GM12892 (cell line): ENCODE data around the gene MDFIC2. TPM values are rescaled to one million over a fixed set of nuclear protein-coding genes. Genes with fewer than 3 reads are reported as not detected.
"Not testable (repeated sequence)": the region's sequence is repeated elsewhere in the genome, so short reads cannot be mapped to it uniquely, and the experiment has no call there.

Source experiments
- DNase-seq: peaks from one replicate; pipeline ENCODE4 v3.0.0; 2011; ENCODE audit not compliant: insufficient read length
- FAIRE-seq: peaks from 2 replicates; lab custom pipeline; 2011; peaks lifted over from hg19 to GRCh38; lab: Jason Lieb, UNC
- POLR2A ChIP-seq: IDR thresholded peaks from 2 replicates; pipeline ENCODE4 v1.6.1; 2011; ENCODE audit warnings: low read depth, low read length, control low read depth
- POLR2AphosphoS5 ChIP-seq: IDR thresholded peaks from 2 replicates; pipeline ENCODE4 v1.6.1; 2011; ENCODE audit warnings: low read depth, low read length, control low read depth
- TAF1 ChIP-seq: IDR thresholded peaks from 2 replicates; pipeline ENCODE4 v1.6.1; 2011; ENCODE audit warnings: low read depth, mild to moderate bottlenecking, control low read depth, low read length, borderline replicate concordance
- polyA plus RNA-seq: library from polyadenylated mRNA; unstranded; fragments of >200 nt; gene quantifications from one replicate; pipeline ENCODE4 v1.2.1, GENCODE V29; 2012; ENCODE audit warnings: missing spikeins, inconsistent platforms; ENCODE audit not compliant: missing spikeins

MDFIC2 gene
- not detected for polyA plus RNA-seq

DNA sequence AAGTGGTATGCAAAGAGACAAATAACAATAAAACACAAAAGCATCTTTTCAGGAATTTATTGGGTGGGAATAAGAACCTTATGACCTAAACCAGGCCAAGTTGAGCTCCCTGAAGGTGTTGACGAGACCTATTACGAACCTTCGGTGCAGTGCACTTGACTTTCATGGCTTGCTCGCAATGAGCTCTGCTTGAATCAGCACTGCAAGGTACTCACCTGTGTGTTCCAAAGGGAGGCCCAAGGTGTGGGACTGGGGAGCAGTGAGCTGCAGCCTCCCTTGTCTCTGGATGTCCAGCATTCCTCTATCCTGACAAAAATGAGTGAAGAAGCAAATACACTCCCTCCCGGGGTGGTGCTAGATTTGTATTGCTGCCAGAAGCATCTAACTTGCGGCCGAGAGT lies at the start of gene MDFIC2:
Gene MDFIC2 (minus strand): TSS at position 303 of the 400 bp plus-strand sequence. CDS start 665 bp downstream, outside the sequence.
- no peak for TF ChIP-seq POLR2A
- DNase-seq (no peak), FAIRE-seq (no peak)

DNA sequence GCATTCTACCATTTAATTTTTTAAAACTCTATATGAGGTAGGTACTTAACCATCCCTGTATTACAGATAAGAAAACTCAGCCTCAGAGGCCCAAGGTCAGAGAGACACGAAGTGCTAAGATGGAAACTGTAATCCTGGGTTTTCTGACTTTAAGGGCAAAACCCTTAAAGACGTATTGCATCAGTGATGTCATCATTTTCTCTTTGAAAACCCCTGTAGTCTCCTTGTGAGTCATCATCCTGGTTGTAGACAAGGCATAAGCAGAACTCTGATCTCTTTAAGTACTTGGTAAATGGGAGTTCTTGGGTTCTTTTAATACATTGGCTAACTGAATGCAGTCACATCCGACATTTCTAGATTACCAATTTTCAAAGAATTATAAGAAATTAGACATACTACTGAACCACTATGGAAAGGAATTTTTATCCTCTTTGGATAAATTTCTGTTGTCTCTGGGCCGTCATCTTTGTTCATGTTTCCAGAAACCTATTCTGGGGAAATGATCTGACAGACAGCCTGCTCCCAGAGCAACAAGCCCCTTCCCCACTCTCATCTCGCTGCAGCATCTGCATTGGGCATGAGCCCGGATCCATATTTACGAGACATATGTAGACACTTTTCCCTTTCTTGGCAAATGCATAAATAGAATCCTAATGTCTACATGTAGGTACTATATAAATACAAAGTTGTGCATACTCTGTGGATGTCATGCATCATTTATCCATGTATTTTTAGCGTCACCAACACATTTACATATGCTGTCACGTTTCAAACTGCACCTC lies 48.7 kb upstream of the MDFIC2 start:
- TF ChIP-seq POLR2A, result no peak
- no peak for TF ChIP-seq POLR2AphosphoS5
- TF ChIP-seq TAF1, result no peak
- FAIRE-seq (peak; percentile 85), DNase-seq (no peak)

- no peak for DNase-seq
- FAIRE-seq, result no peak
- no peak for TF ChIP-seq TAF1
These were observed 47.3 kb upstream of the MDFIC2 start for GRCh38 chr3:70359711-70360110.

DNA sequence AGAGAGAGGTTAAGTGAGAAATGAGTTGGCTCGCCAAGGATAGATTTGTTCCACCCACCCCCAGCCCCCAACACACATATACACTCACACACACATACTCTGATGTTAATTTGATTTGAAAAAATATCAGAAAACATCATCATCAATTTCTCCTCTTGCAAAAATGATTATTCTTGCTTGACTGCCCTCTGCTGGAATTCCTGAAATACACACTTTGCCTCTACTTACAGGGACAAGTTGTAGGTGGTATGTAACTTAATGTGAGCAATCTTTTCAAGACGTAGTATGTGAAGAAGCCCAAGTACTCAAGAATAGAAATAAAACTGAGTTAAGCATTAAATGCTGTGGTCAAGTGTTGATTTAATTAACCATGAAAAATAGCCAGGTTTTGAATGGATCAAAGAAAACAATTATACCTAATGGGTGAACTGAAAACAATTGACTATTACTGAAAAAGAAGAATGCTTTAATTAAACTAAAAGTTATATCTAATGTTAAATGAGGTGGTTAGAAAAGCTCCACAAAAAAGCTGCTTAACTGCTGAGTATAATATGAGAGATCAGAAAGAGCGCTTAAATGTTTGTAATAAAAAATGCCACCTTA lies 46.6 kb upstream of the MDFIC2 start:
- TF ChIP-seq POLR2AphosphoS5 (no peak), POLR2A (no peak), TAF1 (no peak)
- DNase-seq, result no peak
- no peak for FAIRE-seq

GRCh38 chr3:70352215-70352614 lies 39.8 kb upstream of the MDFIC2 start:
- DNase-seq (no peak), FAIRE-seq (no peak)
- TF ChIP-seq POLR2AphosphoS5, result no peak

GRCh38 chr3:70342149-70342548 lies 29.7 kb upstream of the MDFIC2 start:
- FAIRE-seq, result no peak
- TF ChIP-seq TAF1, result no peak
- TF ChIP-seq POLR2AphosphoS5, result no peak
- TF ChIP-seq POLR2A, result no peak
- no peak for DNase-seq

DNA sequence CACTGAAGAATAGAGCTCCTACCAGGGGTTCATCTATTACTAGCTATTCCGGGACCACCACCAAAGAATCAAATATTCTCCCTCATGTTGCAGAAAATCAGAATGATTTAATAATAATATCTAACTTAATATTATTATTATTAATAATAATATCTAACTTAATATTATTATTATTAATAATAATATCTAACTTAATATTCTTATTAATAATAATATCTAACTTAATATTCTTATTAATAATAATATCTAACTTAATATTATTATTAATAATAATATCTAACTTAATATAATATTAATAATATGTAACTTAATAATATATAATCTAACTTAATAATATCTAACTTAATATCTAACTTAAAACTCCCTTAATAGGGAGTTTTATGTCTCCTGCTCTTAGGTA lies 24.4 kb upstream of the MDFIC2 start:
- not testable (repeated sequence) for DNase-seq, FAIRE-seq

DNA sequence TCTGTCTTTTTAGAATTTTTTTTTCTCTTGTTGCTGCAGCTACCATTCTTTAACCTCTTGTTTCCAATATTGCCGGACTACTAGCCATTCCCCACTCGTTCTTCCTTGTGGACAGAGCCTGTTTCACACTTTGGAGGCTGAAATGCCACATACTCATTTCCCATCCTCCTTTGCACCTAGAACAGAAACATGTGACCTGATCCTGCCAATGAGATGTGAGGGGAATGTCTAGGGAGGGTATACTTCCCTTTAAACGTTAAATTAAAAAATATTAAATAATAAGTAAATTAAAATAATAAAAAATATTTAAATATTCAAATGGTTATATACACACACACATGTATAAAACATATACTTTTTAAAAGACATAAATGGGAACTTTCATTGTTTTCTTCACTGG lies 20.6 kb upstream of the MDFIC2 start:
- DNase-seq (no peak), FAIRE-seq (no peak)
- TF ChIP-seq POLR2AphosphoS5, result no peak
- TF ChIP-seq POLR2A, result no peak
- TF ChIP-seq TAF1, result no peak

DNA sequence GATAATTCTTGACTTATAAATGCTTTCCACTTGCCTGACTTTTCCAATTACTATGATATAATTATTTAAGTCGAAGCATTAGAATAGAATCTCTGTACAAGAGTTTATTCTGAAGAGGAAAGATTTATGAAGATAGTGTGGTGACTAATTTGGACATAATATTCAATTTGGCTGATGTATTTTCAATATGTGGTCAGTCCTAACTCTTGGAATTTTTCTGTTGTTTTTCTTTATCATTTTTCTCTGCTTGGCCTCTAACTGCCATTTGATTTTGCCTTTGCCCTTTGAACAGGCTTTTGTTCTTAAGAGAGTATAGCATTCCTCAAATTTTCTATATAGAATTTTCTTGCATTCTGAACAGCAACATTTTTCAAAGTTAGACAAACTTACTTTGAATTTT lies 2.6 kb upstream of the MDFIC2 start:
- TF ChIP-seq POLR2A, result no peak
- no peak for TF ChIP-seq POLR2AphosphoS5
- TF ChIP-seq TAF1, result no peak
- FAIRE-seq, result no peak

GRCh38 chr3:70310809-70311208 lies 1.6 kb downstream of the MDFIC2 start:
- no peak for FAIRE-seq
- TF ChIP-seq POLR2AphosphoS5 (no peak), TAF1 (no peak), POLR2A (no peak)
- no peak for DNase-seq

More for the DNA sequence above, 2.6 kb upstream of the MDFIC2 start:
- DNase-seq, result no peak

DNA sequence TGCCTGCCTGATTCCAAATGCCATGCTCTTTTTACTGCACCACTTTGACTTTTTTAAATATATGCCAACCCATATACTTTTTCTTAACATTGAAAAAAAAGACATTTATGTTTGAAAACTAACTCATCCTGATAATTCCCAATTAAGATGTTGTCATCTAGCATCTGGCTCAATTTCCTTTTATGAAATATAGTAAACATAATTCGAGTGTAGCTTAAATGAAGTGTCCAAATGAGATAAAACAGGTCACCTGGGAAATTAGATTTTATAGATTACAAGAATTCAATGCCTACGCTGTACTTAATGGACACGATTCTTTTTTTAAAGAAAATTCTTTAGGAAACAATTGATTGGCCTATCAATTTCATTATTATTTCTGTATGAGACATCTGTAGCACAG lies 2.8 kb downstream of the MDFIC2 start:
- no peak for FAIRE-seq
- DNase-seq, result no peak
- TF ChIP-seq TAF1 (no peak), POLR2AphosphoS5 (no peak), POLR2A (no peak)

GRCh38 chr3:70308760-70309159 lies 3.7 kb downstream of the MDFIC2 start:
- FAIRE-seq (no peak), DNase-seq (no peak)
- TF ChIP-seq POLR2AphosphoS5, result no peak
- TF ChIP-seq POLR2A, result no peak
- TF ChIP-seq TAF1, result no peak
